NCI-H774 (cell line): ENCODE results near the gene MYH9.

Source experiments
- DNase-seq: peaks from one replicate; lab custom pipeline; 2025; lab: John Stamatoyannopoulos, UW

The MYH9 gene

DNA sequence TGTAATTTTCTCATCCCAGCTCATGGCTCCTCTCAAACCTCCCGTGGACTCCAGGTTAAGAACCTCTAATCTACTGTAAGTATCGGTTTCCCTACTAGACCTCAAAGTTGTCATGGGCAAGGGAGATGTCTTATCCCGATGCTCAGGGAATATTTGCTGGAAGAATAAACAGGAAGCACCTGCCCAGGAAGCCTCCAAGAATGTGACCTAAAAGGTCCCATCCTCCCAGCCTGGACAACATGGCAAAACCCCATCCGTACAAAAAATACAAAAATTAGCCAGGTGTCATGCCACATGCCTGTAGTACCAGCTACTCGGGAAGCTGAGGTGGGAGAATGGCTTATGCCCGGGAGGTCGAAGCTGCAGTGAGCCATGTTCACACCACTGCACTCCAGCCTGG, 72.4 kb downstream of the MYH9 start:
- DNase-seq = no peak

DNA sequence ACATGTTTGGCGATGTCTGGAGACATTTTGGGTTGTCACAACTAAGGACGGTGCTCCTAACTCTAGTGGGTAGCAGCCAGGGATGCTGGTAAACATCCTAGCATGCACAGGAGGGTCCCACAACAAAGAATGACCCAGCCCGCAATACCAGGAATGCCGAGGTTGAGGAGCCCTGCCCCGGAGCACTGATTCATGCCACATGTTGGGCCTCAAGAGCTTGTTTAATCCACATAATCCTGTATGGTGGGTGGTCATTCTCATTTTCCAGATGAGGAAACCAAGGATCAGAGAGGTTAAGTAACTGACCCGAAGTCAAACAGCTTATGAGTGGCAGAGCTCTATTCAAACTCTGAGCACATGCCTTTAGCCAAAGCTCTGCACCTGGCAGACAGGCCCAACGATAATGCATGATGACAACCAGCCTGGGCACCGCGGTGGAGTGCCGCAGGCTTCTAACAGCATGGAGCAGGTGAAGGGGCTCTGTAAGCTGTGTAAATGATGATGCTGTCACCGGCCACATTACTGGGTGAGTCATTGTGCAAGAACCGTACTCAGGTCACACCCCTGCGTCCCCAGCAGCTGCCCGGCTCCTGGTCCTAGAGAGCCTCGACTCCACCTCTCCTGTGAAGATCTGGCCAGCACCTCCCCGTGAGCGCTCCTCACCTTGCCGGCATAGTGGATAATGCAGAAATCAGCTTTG, 76.2 kb downstream of the MYH9 start:
- DNase-seq = no peak

DNA sequence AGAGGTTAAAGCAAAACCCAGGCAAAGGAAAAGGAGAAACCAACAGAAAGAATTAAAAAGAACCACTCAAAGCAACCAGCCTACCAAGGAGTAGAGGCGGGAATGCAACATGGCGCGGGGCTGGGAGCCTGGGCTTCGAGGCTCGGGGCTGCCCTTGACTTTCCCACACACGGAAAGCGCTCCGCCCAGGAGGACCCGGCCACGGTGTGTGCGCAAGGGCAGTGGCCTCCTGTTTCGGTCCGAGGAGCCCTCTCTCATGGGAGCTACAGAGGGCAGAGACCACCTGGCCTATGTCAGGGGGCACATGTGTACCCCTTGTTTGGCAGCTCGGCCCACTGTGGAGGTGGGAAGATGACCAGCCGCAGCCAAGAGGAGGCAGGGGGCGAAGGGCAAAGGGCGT, 78.9 kb downstream of the MYH9 start:
- DNase-seq = no peak

DNA sequence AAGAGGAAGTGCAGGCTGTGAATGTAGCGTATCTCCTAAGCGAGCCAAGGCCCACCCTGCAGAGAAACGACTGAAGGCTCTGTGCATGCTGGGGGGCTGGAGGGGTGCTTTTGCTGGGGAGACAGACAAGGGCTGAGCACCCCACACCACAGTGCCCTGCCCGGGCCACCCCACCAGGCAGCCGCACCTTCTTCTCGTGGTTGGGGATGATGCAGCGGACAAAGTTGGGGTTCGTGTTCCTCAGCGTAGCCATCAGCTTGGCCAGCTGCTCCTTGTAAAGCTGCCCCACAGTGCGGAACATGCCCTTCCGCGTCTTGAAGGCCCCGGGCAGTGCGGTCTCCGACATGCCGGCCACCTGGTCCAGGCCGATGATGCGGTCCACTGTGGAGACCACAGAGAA, 81.5 kb downstream of the MYH9 start:
- no peak for DNase-seq

DNA sequence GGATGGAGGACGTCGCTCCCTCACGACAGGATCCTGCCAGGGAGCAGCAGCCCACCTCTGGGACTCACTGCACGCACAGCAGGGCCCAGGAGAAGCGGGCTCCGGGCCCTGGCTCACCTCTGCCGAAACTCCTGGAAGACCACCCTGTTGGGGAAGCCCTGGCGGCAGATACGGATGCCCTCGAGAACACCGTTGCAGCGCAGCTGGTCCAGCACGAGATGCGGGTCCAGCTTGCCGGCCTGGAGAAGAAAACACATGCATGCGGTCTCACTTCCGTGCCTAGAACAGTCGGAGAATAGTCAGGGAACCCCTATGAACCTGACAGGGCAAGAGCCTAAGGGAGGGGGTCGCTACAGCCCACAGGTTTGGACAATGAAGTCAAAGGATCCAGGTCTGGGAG, 82.0 kb downstream of the MYH9 start:
- no peak for DNase-seq

DNA sequence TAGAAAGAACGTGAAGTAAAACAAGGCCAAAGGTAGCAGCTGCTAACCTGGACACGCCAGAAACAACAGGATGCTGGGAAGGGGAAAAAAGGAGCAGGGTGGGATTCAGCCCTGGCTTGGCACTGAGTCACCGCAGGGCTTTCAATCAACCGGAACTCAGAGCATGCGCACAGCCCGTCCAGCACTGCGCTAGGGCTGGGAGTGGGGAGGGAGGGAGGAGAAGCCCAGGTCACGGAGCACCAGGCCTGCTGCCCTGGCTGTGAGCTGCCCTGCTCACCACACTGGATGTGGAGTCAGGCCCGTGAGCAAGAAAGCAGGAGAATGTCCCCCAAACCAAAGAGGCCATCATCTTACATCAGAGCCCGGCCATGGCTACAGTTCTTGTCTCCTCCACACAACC, 83.3 kb downstream of the MYH9 start:
- no peak for DNase-seq

DNA sequence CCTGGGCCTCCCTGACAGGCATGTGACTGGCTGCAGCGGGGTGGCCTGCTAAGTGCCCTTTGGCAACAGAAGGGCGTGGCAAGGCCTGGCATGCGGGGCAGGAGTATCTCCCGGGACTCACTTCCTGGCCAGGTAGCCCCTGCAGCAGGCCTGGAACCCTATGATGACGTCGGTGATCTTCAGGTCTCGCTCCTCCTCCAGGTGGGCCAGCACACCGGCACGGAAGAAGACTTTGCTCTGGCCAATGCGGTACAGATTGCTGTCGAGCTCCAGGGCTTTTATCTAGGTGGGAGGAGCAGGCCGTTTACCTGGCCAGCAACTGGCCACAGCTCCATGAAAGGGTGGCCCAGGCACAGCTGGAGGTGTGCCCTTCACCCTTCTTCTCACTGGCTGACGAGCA, 83.9 kb downstream of the MYH9 start:
- no peak for DNase-seq

DNA sequence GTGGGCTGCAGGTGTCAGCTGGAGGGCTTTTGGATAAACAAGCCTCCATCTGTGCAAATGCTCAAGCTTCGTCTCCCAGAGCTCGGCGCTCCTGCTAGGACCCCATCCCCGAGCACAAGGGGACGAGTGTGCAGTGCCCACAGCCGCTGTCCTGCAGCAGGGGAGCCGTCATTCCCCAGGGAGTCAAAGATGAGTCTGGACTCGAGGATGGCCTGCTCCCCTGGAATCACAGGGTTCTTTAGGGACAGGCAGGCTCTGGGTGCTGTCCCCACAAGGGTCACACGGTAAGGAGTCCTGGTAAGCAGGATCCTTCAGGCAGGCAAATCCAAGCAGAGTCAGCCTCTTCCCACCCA, 84.7 kb downstream of the MYH9 start:
- no peak for DNase-seq

DNA sequence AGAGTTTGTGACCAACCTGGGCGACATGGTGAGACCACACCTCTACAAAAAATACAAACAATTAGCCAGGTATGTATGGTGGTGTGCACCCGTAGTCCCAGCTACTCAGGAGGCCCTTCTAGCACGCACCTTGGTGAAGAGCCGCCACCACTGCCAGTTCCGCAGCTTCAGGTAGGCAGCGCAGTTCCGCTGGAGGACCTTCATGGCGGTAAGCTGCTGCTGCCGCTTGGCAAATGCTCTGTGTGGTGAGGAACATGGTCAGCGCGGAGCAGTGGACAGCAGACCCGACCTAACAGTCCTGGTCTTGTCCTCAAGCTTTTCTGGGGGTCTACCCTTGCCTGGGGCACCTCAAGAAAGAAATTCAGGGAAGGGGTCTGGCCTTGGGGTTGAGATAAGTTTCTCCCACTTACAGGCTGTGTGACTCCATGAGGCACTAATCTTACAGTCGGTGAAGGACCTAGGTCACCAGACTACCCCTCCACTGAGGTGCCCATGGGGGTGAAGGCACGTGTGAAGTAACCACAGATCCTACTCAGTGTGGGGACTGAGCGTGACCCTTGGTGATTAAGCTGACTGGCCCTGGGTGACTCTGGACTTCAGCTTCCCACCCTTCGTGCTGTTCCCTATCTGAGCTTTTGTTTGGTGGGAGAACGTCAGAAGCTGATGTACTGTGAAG, 85.2 kb downstream of the MYH9 start:
- no peak for DNase-seq

DNA sequence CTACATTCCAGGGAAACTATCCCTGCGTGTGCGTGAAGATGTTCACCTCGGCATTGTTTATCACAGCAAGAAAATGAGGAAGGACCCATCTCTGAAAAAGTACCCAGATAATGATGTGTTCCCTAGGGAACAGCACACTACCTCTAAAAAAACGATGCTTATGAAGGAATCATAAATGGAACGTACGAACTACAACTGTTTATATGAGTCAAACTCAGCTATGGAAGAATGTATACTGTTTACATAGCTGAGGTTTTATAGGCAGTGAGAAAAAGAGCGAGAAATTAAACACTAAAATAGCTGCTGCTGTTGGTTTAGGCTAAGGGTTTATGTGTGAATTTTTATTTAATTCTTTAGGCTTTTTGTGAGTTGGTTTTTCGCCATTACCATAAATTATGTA, 85.9 kb downstream of the MYH9 start:
- no peak for DNase-seq

DNA sequence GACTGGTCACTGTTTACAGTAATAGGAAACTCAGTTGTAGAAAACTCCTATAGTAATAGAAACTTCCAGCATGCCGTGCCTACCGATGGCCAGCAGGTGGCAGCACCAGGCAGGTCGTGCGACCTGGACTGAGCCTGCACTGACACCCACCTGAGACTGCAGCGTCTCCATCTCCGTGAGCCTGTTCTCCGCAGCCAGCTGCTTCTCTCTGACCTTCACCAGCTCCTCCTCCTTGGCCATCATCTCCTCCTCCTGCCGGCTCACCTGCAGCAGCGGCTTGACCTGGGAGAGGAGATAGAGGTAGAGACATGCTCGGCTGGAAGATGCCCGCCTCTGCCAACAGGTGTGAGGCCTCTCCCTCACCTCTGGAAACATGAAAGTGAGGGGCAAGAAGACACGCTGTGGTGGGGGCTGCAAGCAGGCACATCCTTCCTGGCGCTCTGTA, 86.4 kb downstream of the MYH9 start:
- no peak for DNase-seq

DNA sequence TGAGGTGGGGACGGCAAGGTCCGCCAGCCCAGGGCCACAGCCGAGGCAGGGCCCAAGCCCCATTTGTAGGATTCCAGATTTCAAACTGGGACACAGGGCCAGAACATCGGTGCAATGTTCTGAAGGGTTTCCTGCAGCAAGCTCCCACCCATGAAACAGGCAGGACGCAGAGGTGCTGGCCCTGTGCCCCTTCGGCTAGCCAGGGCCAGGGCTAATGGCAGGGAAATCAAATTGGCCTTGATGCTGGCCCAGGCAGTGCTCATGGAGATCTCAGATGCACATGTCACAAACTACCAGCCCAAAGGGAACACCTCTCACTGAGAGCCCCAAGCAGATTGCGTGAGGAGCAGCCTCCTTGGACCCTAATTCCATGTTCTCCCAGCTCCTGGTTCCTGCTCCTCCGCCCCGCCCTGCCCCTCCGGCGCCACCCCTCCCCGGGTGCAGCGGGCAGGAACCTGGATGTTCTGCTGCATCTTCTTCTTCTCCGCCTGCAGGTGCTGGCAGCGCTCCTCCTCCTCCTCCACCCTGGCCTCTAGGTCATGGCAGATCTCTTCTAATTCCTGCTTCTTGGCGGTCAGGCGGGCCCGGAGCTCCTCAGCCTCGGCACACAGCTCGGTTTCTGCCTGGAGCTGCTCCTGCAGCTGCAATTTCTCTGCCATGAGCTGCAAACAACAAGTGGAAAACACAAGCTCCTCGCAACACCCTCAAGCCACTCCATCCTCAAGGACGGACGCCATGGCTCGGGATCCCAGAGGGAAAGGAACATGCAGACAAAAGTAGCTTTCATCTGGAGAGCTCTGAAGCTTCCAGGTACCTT, 87.2 kb downstream of the MYH9 start:
- DNase-seq = no peak

DNA sequence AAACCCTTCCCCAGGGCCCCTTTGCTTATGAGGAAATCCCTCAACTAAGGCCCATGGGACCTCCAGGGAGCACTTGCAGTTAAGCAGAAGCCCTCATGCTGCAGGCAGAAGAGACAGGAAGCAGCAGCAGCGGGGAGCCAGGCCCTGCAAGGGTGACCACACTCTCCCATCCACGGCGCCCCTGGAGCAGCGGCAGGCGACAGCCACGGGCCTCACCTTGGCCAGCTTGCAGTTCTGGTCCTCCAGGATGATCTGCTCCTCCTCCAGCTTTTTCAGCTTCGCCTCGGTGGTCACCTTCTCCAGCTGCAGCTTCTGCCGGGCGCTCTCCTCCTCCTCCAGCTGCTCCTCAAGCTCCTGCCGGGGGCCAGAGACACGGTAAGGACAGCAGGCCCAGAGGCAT, 87.9 kb downstream of the MYH9 start:
- no peak for DNase-seq

DNA sequence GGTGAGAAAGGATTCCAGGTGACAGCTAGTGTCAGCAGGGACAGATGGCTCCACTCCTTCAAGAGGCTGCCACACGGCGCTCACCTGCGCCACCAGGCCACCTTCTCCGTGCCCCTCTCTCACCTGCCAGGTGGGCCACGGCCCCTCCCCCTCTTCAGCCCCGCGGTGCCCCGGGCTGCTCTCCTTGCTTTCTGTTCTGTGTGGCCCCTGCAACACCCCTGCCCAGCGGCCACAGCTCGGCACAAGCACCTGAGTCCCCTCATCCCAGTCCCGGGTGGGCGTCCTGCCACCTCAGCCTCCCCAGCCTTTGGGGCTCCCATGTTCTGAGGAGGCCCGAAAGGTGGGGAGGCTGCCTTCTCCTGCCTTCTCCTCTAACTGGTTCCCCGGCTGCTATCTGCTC, 88.5 kb downstream of the MYH9 start:
- no peak for DNase-seq

DNA sequence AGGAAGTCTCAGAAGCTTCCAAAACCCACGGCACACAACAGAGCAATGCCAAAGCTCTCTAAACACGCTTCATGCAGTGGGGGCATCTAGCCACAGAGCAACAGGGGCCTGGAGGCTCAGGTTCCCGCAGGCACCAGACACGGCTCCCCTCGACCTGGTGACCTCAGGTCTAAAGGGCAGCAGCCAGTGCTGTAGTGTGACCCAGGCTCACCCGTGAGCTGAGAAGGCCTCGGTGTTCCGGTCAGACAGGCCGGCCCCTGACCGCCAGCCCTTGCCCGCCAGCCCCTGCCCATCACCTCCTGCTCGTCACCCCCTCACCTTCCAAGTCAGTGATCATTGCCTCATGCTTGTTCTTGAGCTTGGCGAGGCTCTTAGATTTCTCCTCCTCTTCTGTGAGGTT, 89.2 kb downstream of the MYH9 start:
- no peak for DNase-seq

DNA sequence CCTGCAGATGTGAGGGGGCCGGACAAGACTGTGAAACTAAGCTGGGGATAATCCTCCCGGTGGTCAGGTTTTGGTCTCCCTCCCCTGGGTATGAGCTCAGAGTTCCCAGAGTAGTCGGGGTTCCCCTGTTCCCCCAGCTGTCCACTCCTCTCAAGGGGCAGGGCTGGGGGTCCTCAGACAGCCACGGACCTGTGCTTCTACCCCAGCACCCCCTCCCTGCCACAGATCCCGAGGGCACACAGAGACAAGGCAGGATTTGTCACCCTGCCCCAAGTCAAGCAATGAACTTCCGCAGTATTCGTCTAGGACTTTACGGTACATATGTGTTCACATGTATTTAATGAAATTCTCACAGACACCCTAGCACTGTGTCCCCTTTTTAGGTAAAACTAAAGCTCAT, 89.6 kb downstream of the MYH9 start:
- DNase-seq = no peak

DNA sequence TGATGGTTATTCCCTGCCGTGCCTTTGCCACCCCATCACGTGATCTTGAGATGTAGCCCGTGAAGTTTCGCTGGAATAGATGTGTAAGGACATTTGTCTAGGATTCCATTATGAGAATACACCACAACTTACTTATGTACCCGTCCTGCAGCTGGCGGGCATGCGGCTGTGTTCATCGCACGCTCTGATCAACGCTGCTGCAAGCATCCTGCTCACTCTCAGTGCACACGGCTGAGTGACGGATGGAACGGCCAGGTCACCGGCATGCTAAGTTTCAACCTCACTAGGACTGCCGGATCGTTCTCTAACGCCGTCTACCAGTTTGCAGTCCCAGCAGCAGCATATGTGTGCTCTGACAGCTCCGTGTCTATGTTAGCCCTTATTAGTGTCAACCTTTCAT, 90.2 kb downstream of the MYH9 start:
- no peak for DNase-seq

DNA sequence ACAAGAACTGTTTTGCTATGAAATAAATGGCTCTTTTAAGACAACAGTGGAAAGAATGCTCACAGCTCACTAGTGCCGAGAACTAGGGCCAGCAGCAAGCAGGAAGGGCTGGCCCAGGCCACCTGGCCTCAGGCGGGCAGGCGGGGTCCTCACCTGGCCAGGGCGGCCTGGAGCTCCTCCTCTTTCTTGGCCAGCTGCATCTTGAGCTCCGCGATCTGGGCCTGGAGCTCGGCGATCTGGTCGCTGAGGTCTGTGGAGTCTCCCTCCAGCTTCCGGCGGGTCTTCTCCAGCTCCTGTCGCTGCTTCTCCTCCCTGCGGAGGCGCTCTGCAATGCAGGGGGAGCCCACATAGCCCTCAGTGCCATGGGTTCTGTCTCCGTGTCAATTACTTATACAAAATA, 91.1 kb downstream of the MYH9 start:
- no peak for DNase-seq

DNA sequence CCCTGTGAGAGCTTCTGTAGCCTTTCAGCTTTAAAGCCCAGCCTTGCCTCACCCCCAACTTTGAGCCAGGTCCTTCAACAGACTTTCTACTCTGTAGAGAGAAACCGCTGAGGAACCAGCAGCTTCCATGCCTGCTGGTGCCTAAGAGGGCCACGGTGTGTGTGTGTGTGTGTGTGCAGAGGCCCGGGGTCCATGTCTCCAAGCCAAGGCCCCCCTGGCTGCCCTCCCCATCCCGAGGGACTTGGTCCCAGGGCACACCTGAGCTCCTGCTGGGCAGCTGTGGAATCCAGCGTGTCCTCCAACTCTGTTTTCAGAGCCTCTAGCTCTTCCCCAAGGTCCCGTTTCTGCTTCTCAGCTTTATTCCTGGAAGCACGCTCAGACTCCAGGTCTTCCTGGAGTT, 92.5 kb downstream of the MYH9 start:
- DNase-seq = no peak

DNA sequence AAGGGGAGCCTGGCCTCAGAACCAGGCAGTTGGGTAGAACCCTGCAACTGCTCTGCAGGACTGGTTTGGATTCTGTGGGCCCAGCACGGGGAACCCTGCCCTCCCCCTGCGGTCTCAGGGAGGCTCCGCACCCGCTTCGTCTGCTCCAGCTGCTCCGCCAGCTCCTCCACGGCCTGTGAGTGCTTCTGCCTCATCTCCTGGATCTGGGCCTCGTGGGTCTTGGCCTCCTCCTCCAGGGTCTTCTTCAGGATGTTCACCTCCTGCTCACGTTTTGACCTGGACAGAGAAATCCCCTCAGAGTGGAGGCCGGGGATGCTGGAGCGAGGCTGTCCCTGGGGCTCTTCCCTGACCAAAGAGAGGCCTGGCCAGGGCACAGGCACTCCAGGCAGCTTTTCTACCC, 93.0 kb downstream of the MYH9 start:
- no peak for DNase-seq

DNA sequence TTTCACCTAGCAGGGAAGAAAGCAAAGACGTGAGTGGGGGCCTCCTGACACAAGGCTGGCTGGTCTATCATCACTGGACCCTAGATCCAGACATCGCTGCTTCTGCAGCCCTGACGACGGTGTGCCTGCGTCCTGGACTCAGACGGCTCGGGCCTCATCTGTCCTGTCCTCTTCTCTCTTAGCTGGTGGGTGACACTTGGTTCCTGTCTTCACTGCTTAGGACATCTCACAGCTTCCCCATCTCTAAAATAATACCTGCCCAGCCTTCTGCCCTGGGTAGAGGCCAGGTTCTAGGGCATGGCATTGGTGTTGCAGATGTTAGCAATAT, 93.5 kb downstream of the MYH9 start:
- DNase-seq = no peak

DNA sequence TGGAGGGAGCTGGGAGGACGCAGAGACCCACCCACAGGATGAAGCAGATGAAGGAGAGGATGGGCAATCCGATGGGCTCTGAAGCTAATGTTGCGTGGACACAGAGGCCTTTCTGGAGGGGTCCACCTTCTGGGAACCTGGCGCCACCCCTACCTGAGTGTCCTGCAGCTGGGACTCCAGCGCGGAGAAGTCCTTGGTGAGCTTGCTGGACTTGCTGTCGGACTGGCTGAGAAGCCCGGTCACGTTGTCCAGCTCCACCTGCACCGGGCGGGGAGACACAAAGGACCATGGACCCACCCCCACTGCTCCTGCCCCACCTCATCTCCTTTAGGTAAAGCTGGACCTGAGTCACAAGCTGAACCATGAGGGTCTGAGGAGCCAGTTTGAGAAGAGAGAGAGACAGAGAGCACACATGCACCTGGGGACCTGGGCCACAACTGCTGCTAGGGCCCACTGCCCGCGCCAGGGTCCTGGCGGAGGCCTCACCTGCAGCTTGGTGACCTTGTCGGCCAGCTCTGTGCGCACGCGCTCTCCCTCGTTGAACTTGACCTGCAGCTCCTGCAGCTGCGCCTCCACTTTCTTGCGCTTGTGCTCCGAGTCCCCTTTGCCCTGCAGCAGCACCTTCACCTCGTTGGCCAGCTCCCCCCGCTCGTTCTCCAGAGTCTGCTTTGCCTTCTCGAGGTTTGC, 94.0 kb downstream of the MYH9 start:
- no peak for DNase-seq
